Heart left ventricle (tissue), 16 donors: Measurements from ENCODE around the gene PPP1R9B. TPM values are rescaled to one million over a fixed set of nuclear protein-coding genes. Genes with fewer than 3 reads are reported as not detected.

Experiments used
- ATAC-seq, 4 donors: fragments of 200-7000 bp; cut with Tn5 transposase; one replicate each; pipeline ENCODE4 v1.9.1; 2020 to 2022; ENCODE audit warnings: moderate library complexity in 4 of 4, mild to moderate bottlenecking in 3 of 4, moderate number of reproducible peaks in 1 of 4
- DNase-seq, 5 donors: peaks; one replicate each; pipeline ENCODE4 v3.0.0-alpha.2; 2020
- H3K27ac ChIP-seq, 12 donors: fragments of 200-600 bp; sonication (generic) in 4 of 12; one replicate each; pipeline versions ENCODE4 v1.5.0 to v1.8.0; 2016 to 2022; ENCODE audit warnings: mild to moderate bottlenecking in 2 of 12
- H3K27me3 ChIP-seq, 9 donors: fragments of 200-600 bp; sonication (generic) in 2 of 9; one replicate each; pipeline versions ENCODE4 v1.5.1 to v1.8.0; 2016 to 2022; ENCODE audit warnings: mild to moderate bottlenecking in 3 of 9
- H3K36me3 ChIP-seq, 9 donors: fragments of 200-600 bp; sonication (generic) in 2 of 9; one replicate each; pipeline versions ENCODE4 v1.5.0 to v1.8.0; 2018 to 2022; ENCODE audit warnings: mild to moderate bottlenecking in 2 of 9
- H3K4me1 ChIP-seq, 12 donors: fragments of 200-600 bp; sonication (generic) in 4 of 12; one replicate each; pipeline versions ENCODE4 v1.5.0 to v1.8.0; 2016 to 2022; ENCODE audit warnings: mild to moderate bottlenecking in 3 of 12
- H3K4me3 ChIP-seq, 12 donors: fragments of 200-600 bp; sonication (generic) in 4 of 12; one replicate each; pipeline versions ENCODE4 v1.5.0 to v1.8.0; 2017 to 2022; ENCODE audit warnings: mild to moderate bottlenecking in 9 of 12, moderate library complexity in 4 of 12
- H3K9me3 ChIP-seq, 12 donors: fragments of 200-600 bp; sonication (generic) in 4 of 12; one replicate each; pipeline versions ENCODE4 v1.5.0 to v1.8.0; 2016 to 2022; ENCODE audit warnings: mild to moderate bottlenecking in 1 of 12
- CTCF ChIP-seq, 12 donors: fragments of 200-600 bp; sonication (generic) in 4 of 12; IDR thresholded peaks; one replicate each; pipeline versions ENCODE4 v1.5.0 to v1.8.0; 2018 to 2022; ENCODE audit warnings: antibody characterized with exemption in 12 of 12, mild to moderate bottlenecking in 5 of 12
- POLR2A ChIP-seq, 2 donors: fragments of 450-650 bp; IDR thresholded peaks; one replicate each; pipeline ENCODE4 v1.6.1; 2017; ENCODE audit warnings: antibody characterized with exemption in 2 of 2, mild to moderate bottlenecking in 2 of 2, moderate library complexity in 2 of 2
- WGBS, 4 donors: extraction: QIAGEN DNeasy Blood & Tissue Kit in 2 of 4; methylation state at CpG; one replicate each; pipeline versions ENCODE4 v1.1.5 to v1.1.7; 2013 to 2018; 5-methylcytosine and 5-hydroxymethylcytosine counted together
- intact Hi-C, 10 donors: fragments of 100-400 bp; cut with DNase I; formaldehyde crosslinking; loops; one replicate each; pipeline versions ENCODE4 v1.11.1 to v1.14.2; 2022
- polyA plus RNA-seq, 2 donors: library from polyadenylated mRNA; stranded (reverse); fragments of 200-250 nt; gene quantifications; one replicate each; pipeline ENCODE4 v1.2.3, GENCODE V29; 2013
- total RNA-seq, 9 donors: library from RNA; depleted of rRNA in 2 of 9; stranded (reverse); fragments of >200 nt in 2 of 9; fragmentation: NEBNext Ultra II Directional in 3 of 9; extraction: Animal tissue kit (Norgen Biotek cat#: 25700) in 3 of 9; gene quantifications; one replicate each; pipeline versions ENCODE4 v1.1.0 to v1.2.4, GENCODE V29; 2016 to 2023
- donor health status: ischemic (EF 13 %, LVEDD 7.1; RV severe dilation, severe dysfunction).
- donor health status: healthy with polysubstance abuse.
- donor health status: DM: no; HTN: yes; CAD: no.
- donor health status: DM: no; HTN: no; CAD: no.
- donor health status: ischemic (EF 25% LVEDD 6.9; RV normal size, moderate dysfunction).
- donor health status: ischemic (EF 25% LVEDD 5.7; RV mildly dilated, moderate dysfunction).
- donor health status: healthy.
- donor health status: DM: yes; HTN: yes; CAD: no.
- donor health status: ischemic (EF 35%, LVEDD 5.7; RV mildly dilated, moderate dysfunction).
- donor health status: nonischemic (EF 11% LVEDD 7.7; RV severe dilation, severe dysfunction).
- donor health status: DM: yes; HTN: yes; CAD: no.
- donor health status: PGD.
- donor health status: ischemic (EF 29% LVEDD 5.4; RV normal size, mild dysfunction).
- donor health status: nonischemic (EF 23%, LVEDD 6.1; RV moderate dilation, normal function).

PPP1R9B gene
- total and polyA plus RNA-seq, 11 donors = 17.0 to 55.9 (median 31.3) TPM

DNA sequence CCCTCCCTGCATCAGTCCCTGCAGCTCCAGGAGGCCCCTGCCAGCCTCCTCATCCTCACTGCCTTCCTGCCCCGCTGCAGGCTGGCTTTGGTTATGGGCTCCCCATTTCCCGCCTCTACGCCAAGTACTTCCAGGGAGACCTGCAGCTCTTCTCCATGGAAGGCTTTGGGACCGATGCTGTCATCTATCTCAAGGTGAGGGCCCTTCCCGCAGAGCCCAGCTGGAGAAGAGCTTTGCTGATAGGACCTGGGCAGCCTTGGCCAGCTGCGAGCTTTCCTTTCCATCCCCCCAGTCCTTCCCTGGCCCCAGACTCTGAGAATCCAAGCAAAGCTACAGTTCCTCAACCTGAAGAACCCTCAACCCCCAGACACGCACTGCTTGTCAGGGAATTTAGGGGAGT lies 41.3 kb downstream of the PPP1R9B start:
- peak in 1 of 5 donors; percentile 13 for DNase-seq

DNA sequence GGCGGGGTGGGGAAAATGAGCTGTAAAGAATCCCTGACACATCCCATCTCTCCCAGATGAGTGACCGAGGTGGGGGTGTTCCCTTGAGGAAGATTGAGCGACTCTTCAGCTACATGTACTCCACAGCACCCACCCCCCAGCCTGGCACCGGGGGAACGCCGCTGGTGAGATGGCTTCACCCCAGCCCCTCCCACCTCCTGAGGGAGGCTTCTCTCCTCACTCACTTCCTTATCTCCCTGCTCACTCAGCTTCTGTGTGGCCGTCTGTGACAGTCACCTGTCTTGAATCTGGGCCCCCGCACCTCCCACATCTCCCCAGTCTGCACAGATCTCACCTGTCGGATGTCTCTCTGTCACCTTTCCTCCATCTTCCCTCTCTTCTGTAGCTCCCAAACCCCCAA lies 41.9 kb downstream of the PPP1R9B start:
- intact Hi-C loops = loop anchor here in 1 of 10 donors (10.0 kb wide), 1 partner anchor 256 kb away; no protein-coding TSS in a partner anchor
- ATAC-seq (no peak), DNase-seq (peak in 1 of 5 donors; percentile 46)
- Histone ChIP-seq H3K4me3 (no peak overlapping the region), H3K4me1 (peaks cover 6 to 45% (median 29%) of the 10 kb centered on the region in 12 donors), H3K36me3 (peaks cover 0 to 71% (median 53%) of the 10 kb centered on the region in 9 donors), H3K27me3 (no peaks in the 10 kb centered on the region), H3K9me3 (no peaks in the 10 kb centered on the region), H3K27ac (peak overlapping the region in 10 of 12 donors; percentile 22 to 97 (median 50))
- 65 to 75% (median 73%) methylated on average over 9 of the region's 9 CpGs for WGBS, 4 donors
- TF ChIP-seq POLR2A (IDR thresholded peaks at IDR 0.05) (no peak), CTCF (IDR thresholded peaks at IDR 0.05) (no peak)

More for the DNA sequence above, 41.3 kb downstream of the PPP1R9B start:
- WGBS, 4 donors = 71 to 82% (median 76%) methylated on average over 7 of the region's 7 CpGs
- H3K4me1 ChIP-seq = peaks cover 6 to 50% (median 29%) of the 10 kb centered on the region in 12 donors
- no peak for ATAC-seq
- no peaks in the 10 kb centered on the region for H3K27me3 ChIP-seq
- H3K9me3 ChIP-seq = no peaks in the 10 kb centered on the region
- H3K4me3 ChIP-seq = no peak overlapping the region
- TF ChIP-seq POLR2A (IDR thresholded peaks at IDR 0.05) (no peak), CTCF (IDR thresholded peaks at IDR 0.05) (no peak)
- H3K36me3 ChIP-seq = peaks cover 0 to 66% (median 53%) of the 10 kb centered on the region in 9 donors
- peak overlapping the region in 8 of 12 donors; percentile 40 to 99 (median 96) for H3K27ac ChIP-seq
- intact Hi-C loops = loop anchor here in 1 of 10 donors (10.0 kb wide), 1 partner anchor 256 kb away; no protein-coding TSS in a partner anchor

GRCh38 chr17:50107790-50108414 lies 42.6 kb downstream of the PPP1R9B start:
- Histone ChIP-seq H3K4me1 (peaks cover 6 to 45% (median 29%) of the 10 kb centered on the region in 12 donors), H3K27ac (peak overlapping the region in 10 of 12 donors; percentile 22 to 97 (median 50)), H3K27me3 (no peaks in the 10 kb centered on the region), H3K36me3 (peaks cover 0 to 74% (median 56%) of the 10 kb centered on the region in 9 donors), H3K4me3 (no peak overlapping the region), H3K9me3 (no peaks in the 10 kb centered on the region)
- intact Hi-C loops = loop anchor here in 1 of 10 donors (10.0 kb wide), 1 partner anchor 257 kb away; no protein-coding TSS in a partner anchor
- 82 to 90% (median 85%) methylated on average over 10 of the region's 10 CpGs for WGBS, 4 donors
- ATAC-seq (no peak), DNase-seq (peak in 1 of 5 donors; percentile 32)
- no peak for TF ChIP-seq CTCF (IDR thresholded peaks at IDR 0.05)
- no peak for TF ChIP-seq POLR2A (IDR thresholded peaks at IDR 0.05)

- H3K36me3 ChIP-seq = peaks cover 0 to 74% (median 56%) of the 10 kb centered on the region in 9 donors
- H3K27me3 ChIP-seq = no peaks in the 10 kb centered on the region
- peaks cover 0 to 44% (median 22%) of the 10 kb centered on the region in 12 donors for H3K4me1 ChIP-seq
- no peaks in the 10 kb centered on the region for H3K9me3 ChIP-seq
- intact Hi-C loops = loop anchor here in 1 of 10 donors (10.0 kb wide), 1 partner anchor 258 kb away; no protein-coding TSS in a partner anchor
- WGBS, 4 donors = 68 to 75% (median 73%) methylated on average over 12 to 13 of the region's 13 CpGs
- no peak overlapping the region for H3K27ac ChIP-seq
- TF ChIP-seq CTCF (IDR thresholded peaks at IDR 0.05) (no peak), POLR2A (IDR thresholded peaks at IDR 0.05) (no peak)
- no peak overlapping the region for H3K4me3 ChIP-seq
- DNase-seq (peak in 1 of 5 donors; percentile 16), ATAC-seq (no peak)
These were observed 43.9 kb downstream of the PPP1R9B start for GRCh38 chr17:50106393-50107131.
